Immature natural killer cell (primary cell): ENCODE results near the gene TMEM164. TPM values are rescaled to one million over a fixed set of nuclear protein-coding genes. Genes with fewer than 3 reads are reported as not detected.
A peak's percentile ranks its signal among the peaks of the same experiment; 100 is the strongest.

Experiments used
- DNase-seq, 3 donors: peaks; one replicate each; pipeline ENCODE4 v3.0.0; 2022; ENCODE audit warnings: mixed read lengths in 1 of 3
- H3K27ac Mint-ChIP-seq, 6 donors: one replicate each; pipeline ENCODE4 v1.8.0; 2020; ENCODE audit warnings: mixed read lengths in 6 of 6, mild to moderate bottlenecking in 5 of 6, inconsistent platforms in 4 of 6, moderate library complexity in 3 of 6
- H3K27me3 Mint-ChIP-seq, 3 donors: one replicate each; pipeline ENCODE4 v1.8.0; 2020 to 2021; ENCODE audit warnings: low read depth in 3 of 3, mild to moderate bottlenecking in 3 of 3, mixed read lengths in 3 of 3, moderate library complexity in 3 of 3, inconsistent platforms in 1 of 3
- H3K36me3 Mint-ChIP-seq, 3 donors: one replicate each; pipeline ENCODE4 v1.8.0; 2020; ENCODE audit warnings: mixed read lengths in 3 of 3, inconsistent platforms in 2 of 3, mild to moderate bottlenecking in 2 of 3
- H3K4me1 Mint-ChIP-seq, 2 donors: one replicate each; pipeline ENCODE4 v1.8.0; 2020; ENCODE audit warnings: inconsistent platforms in 2 of 2, mild to moderate bottlenecking in 2 of 2, mixed read lengths in 2 of 2, moderate library complexity in 1 of 2
- H3K4me3 Mint-ChIP-seq, 5 donors: one replicate each; pipeline ENCODE4 v1.8.0; 2020; ENCODE audit warnings: mild to moderate bottlenecking in 5 of 5, mixed read lengths in 5 of 5, inconsistent platforms in 3 of 5, moderate library complexity in 3 of 5
- H3K9me3 Mint-ChIP-seq, 6 donors: one replicate each; pipeline ENCODE4 v1.8.0; 2020; ENCODE audit warnings: mild to moderate bottlenecking in 6 of 6, mixed read lengths in 6 of 6, inconsistent platforms in 4 of 6, moderate library complexity in 3 of 6
- polyA plus RNA-seq, 3 donors: library from polyadenylated mRNA; unstranded; fragments of 300-500 nt; fragmentation: Illumina TruSeq; gene quantifications; one replicate each; pipeline ENCODE4 v1.2.3, GENCODE V29; 2021

Gene TMEM164
- polyA plus RNA-seq, 3 donors from 2014 or later = 2.0 to 3.9 (median 2.3) TPM

- H3K36me3 Mint-ChIP-seq = peaks cover 0 to 10% (median 0%) of the 10 kb centered on the region in 3 donors
- no peaks in the 10 kb centered on the region for H3K9me3 Mint-ChIP-seq
- no peaks in the 10 kb centered on the region for H3K4me1 Mint-ChIP-seq
- no peak overlapping the region for H3K4me3 Mint-ChIP-seq
- H3K27ac Mint-ChIP-seq = no peak overlapping the region
- DNase-seq = no peak
- H3K27me3 Mint-ChIP-seq = peaks cover 0 to 4% (median 2%) of the 10 kb centered on the region in 3 donors
Observed at GRCh38 chrX:110123331-110123782, 120.4 kb downstream of the TMEM164 start.

GRCh38 chrX:110125446-110126162 lies 122.7 kb downstream of the TMEM164 start:
- no peak overlapping the region for H3K4me3 Mint-ChIP-seq
- peaks cover 0 to 6% (median 0%) of the 10 kb centered on the region in 3 donors for H3K36me3 Mint-ChIP-seq
- H3K27ac Mint-ChIP-seq = no peak overlapping the region
- no peaks in the 10 kb centered on the region for H3K9me3 Mint-ChIP-seq
- peaks cover 0 to 4% (median 2%) of the 10 kb centered on the region in 3 donors for H3K27me3 Mint-ChIP-seq
- no peaks in the 10 kb centered on the region for H3K4me1 Mint-ChIP-seq
- DNase-seq = no peak

- no peaks in the 10 kb centered on the region for H3K4me1 Mint-ChIP-seq
- peaks cover 0 to 5% (median 0%) of the 10 kb centered on the region in 3 donors for H3K36me3 Mint-ChIP-seq
- no peaks in the 10 kb centered on the region for H3K9me3 Mint-ChIP-seq
- peaks cover 0 to 3% (median 2%) of the 10 kb centered on the region in 3 donors for H3K27me3 Mint-ChIP-seq
- DNase-seq = no peak
- no peak overlapping the region for H3K27ac Mint-ChIP-seq
- no peak overlapping the region for H3K4me3 Mint-ChIP-seq
Observed at GRCh38 chrX:110131031-110131430, 128.1 kb downstream of the TMEM164 start.

- H3K9me3 Mint-ChIP-seq = no peaks in the 10 kb centered on the region
- peaks cover 0 to 3% (median 0%) of the 10 kb centered on the region in 3 donors for H3K27me3 Mint-ChIP-seq
- peaks cover 0 to 5% (median 0%) of the 10 kb centered on the region in 3 donors for H3K36me3 Mint-ChIP-seq
- no peak overlapping the region for H3K4me3 Mint-ChIP-seq
- DNase-seq = no peak
- H3K27ac Mint-ChIP-seq = no peak overlapping the region
- H3K4me1 Mint-ChIP-seq = no peaks in the 10 kb centered on the region
Observed at GRCh38 chrX:110132450-110133114, 129.7 kb downstream of the TMEM164 start.

GRCh38 chrX:110133735-110134370 lies 130.9 kb downstream of the TMEM164 start:
- no peaks in the 10 kb centered on the region for H3K4me1 Mint-ChIP-seq
- H3K27ac Mint-ChIP-seq = no peak overlapping the region
- no peaks in the 10 kb centered on the region for H3K27me3 Mint-ChIP-seq
- no peak for DNase-seq
- no peak overlapping the region for H3K4me3 Mint-ChIP-seq
- peaks cover 0 to 5% (median 0%) of the 10 kb centered on the region in 3 donors for H3K36me3 Mint-ChIP-seq
- no peaks in the 10 kb centered on the region for H3K9me3 Mint-ChIP-seq

GRCh38 chrX:110135618-110136017 lies 132.7 kb downstream of the TMEM164 start:
- no peak overlapping the region for H3K4me3 Mint-ChIP-seq
- no peaks in the 10 kb centered on the region for H3K9me3 Mint-ChIP-seq
- no peak overlapping the region for H3K27ac Mint-ChIP-seq
- DNase-seq = no peak
- H3K36me3 Mint-ChIP-seq = peaks cover 0 to 5% (median 0%) of the 10 kb centered on the region in 3 donors
- no peaks in the 10 kb centered on the region for H3K27me3 Mint-ChIP-seq
- H3K4me1 Mint-ChIP-seq = no peaks in the 10 kb centered on the region

- Mint-ChIP-seq H3K4me3 (no peak overlapping the region), H3K4me1 (no peaks in the 10 kb centered on the region), H3K36me3 (peaks cover 0 to 5% (median 0%) of the 10 kb centered on the region in 3 donors), H3K27ac (no peak overlapping the region), H3K27me3 (no peaks in the 10 kb centered on the region), H3K9me3 (no peaks in the 10 kb centered on the region)
- no peak for DNase-seq
Observed at GRCh38 chrX:110136136-110136535, 133.2 kb downstream of the TMEM164 start.

GRCh38 chrX:110138557-110138956 lies 135.6 kb downstream of the TMEM164 start:
- no peak for DNase-seq
- Mint-ChIP-seq H3K27ac (no peak overlapping the region), H3K4me3 (no peak overlapping the region), H3K9me3 (no peaks in the 10 kb centered on the region), H3K36me3 (peaks cover 0 to 5% (median 0%) of the 10 kb centered on the region in 3 donors), H3K27me3 (no peaks in the 10 kb centered on the region), H3K4me1 (no peaks in the 10 kb centered on the region)

GRCh38 chrX:110139172-110139571 lies 136.3 kb downstream of the TMEM164 start:
- H3K4me3 Mint-ChIP-seq = no peak overlapping the region
- no peaks in the 10 kb centered on the region for H3K9me3 Mint-ChIP-seq

GRCh38 chrX:110142096-110142495 lies 139.2 kb downstream of the TMEM164 start:
- Mint-ChIP-seq H3K27me3 (no peaks in the 10 kb centered on the region), H3K36me3 (no peaks in the 10 kb centered on the region), H3K9me3 (no peaks in the 10 kb centered on the region), H3K27ac (peak overlapping the region in 2 of 6 donors; percentile 12 to 43), H3K4me1 (peaks cover 5 to 11% of the 10 kb centered on the region in 2 donors), H3K4me3 (no peak overlapping the region)
- no peak for DNase-seq

More at GRCh38 chrX:110139172-110139571, 136.3 kb downstream of the TMEM164 start:
- Mint-ChIP-seq H3K27ac (no peak overlapping the region), H3K36me3 (no peaks in the 10 kb centered on the region), H3K4me1 (no peaks in the 10 kb centered on the region), H3K27me3 (no peaks in the 10 kb centered on the region)
- no peak for DNase-seq

- H3K27ac Mint-ChIP-seq = no peak overlapping the region
- peaks cover 0 to 2% (median 0%) of the 10 kb centered on the region in 3 donors for H3K27me3 Mint-ChIP-seq
- H3K36me3 Mint-ChIP-seq = no peaks in the 10 kb centered on the region
- no peak for DNase-seq
- H3K4me1 Mint-ChIP-seq = peaks cover 5 to 11% of the 10 kb centered on the region in 2 donors
- no peak overlapping the region for H3K4me3 Mint-ChIP-seq
- no peaks in the 10 kb centered on the region for H3K9me3 Mint-ChIP-seq
Observed at GRCh38 chrX:110143454-110144210, 140.7 kb downstream of the TMEM164 start.

GRCh38 chrX:110145311-110145710 lies 142.4 kb downstream of the TMEM164 start:
- DNase-seq = no peak
- Mint-ChIP-seq H3K27ac (peak overlapping the region in 1 of 6 donors; percentile 69), H3K9me3 (no peaks in the 10 kb centered on the region), H3K36me3 (peaks cover 0 to 3% (median 0%) of the 10 kb centered on the region in 3 donors), H3K27me3 (peaks cover 0 to 6% (median 2%) of the 10 kb centered on the region in 3 donors), H3K4me3 (no peak overlapping the region), H3K4me1 (peaks cover 5 to 11% of the 10 kb centered on the region in 2 donors)

- Mint-ChIP-seq H3K27ac (no peak overlapping the region), H3K4me1 (peaks cover 5 to 11% of the 10 kb centered on the region in 2 donors), H3K27me3 (peaks cover 0 to 6% (median 2%) of the 10 kb centered on the region in 3 donors), H3K9me3 (no peaks in the 10 kb centered on the region), H3K4me3 (no peak overlapping the region), H3K36me3 (peaks cover 0 to 3% (median 0%) of the 10 kb centered on the region in 3 donors)
- DNase-seq = peak in 1 of 3 donors; percentile 20
Observed at GRCh38 chrX:110145854-110146253, 142.9 kb downstream of the TMEM164 start.
